H54 (cell line): ENCODE results near the gene CEP170B.

Experiments
- DNase-seq: peaks from one replicate; pipeline ENCODE4 v3.0.0; 2011; ENCODE audit warnings: low spot score, mixed read lengths; ENCODE audit not compliant: insufficient read length
- FAIRE-seq: peaks from 3 replicates; lab custom pipeline; 2011; peaks lifted over from hg19 to GRCh38; lab: Jason Lieb, UNC
- POLR2A ChIP-seq: IDR thresholded peaks from 2 replicates; pipeline ENCODE4 v1.6.1; 2011; ENCODE audit warnings: low read depth, mild to moderate bottlenecking, low read length

The CEP170B gene

GRCh38 chr14:104891664-104892530 lies 26.8 kb downstream of the CEP170B start:
- TF ChIP-seq POLR2A, result no peak
- no peak for FAIRE-seq
- no peak for DNase-seq

- DNase-seq (no peak), FAIRE-seq (no peak)
- no peak for TF ChIP-seq POLR2A
Observed at GRCh38 chr14:104892531-104893434, 27.7 kb downstream of the CEP170B start.

GRCh38 chr14:104893435-104894207 lies 28.6 kb downstream of the CEP170B start:
- FAIRE-seq (no peak), DNase-seq (no peak)
- TF ChIP-seq POLR2A, result no peak

- no peak for TF ChIP-seq POLR2A
- DNase-seq, result no peak
- FAIRE-seq, result no peak
Observed at GRCh38 chr14:104894331-104895206, 29.5 kb downstream of the CEP170B start.

- DNase-seq, result no peak
- FAIRE-seq, result no peak
- no peak for TF ChIP-seq POLR2A
Observed at GRCh38 chr14:104895207-104895785, 30.2 kb downstream of the CEP170B start.

GRCh38 chr14:104895786-104896661 lies 31.0 kb downstream of the CEP170B start:
- TF ChIP-seq POLR2A, result no peak
- DNase-seq (no peak), FAIRE-seq (no peak)

GRCh38 chr14:104897330-104898194 lies 32.5 kb downstream of the CEP170B start:
- no peak for FAIRE-seq
- no peak for TF ChIP-seq POLR2A
- no peak for DNase-seq

- no peak for TF ChIP-seq POLR2A
- DNase-seq, result no peak
- FAIRE-seq, result no peak
Observed at GRCh38 chr14:104898195-104898558, 33.1 kb downstream of the CEP170B start.

GRCh38 chr14:104898870-104899510 lies 33.9 kb downstream of the CEP170B start:
- FAIRE-seq (no peak), DNase-seq (no peak)
- no peak for TF ChIP-seq POLR2A

- FAIRE-seq, result no peak
- DNase-seq, result no peak
- TF ChIP-seq POLR2A, result no peak
Observed at GRCh38 chr14:104899781-104900180, 34.7 kb downstream of the CEP170B start.
